NCI-H2171 (cell line): ENCODE results near the gene MRPS18B.
"Not testable (repeated sequence)": the region's sequence is repeated elsewhere in the genome, so short reads cannot be mapped to it uniquely, and the experiment has no call there.

Source experiments
- DNase-seq: peaks from one replicate; lab custom pipeline; 2025; lab: John Stamatoyannopoulos, UW

Gene MRPS18B

GRCh38 chr6:30643656-30644055 lies 26.0 kb downstream of the MRPS18B start:
- DNase-seq = no peak

DNA sequence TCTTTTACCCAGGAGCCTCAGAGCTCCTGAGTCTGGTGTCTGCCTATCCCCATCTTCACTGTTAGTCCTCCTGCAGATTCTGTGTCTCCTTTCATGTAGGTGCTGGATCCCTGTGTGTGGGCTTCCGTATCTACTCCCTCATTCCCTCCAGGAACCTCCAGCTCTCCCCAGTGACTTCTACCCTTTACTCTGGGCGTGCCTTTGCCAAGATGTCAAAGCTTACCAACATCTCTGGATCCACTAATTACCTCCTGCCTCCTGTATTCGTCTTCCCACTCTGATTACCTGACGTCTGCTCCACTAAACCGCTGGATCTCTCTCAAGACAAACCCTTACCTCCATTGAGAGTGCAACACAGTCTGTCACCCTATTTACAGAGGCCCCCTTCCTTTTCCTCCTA lies 27.1 kb downstream of the MRPS18B start:
- DNase-seq = no peak

GRCh38 chr6:30645989-30646388 lies 28.3 kb downstream of the MRPS18B start:
- DNase-seq = no peak

GRCh38 chr6:30646450-30647241 lies 29.0 kb downstream of the MRPS18B start, which contains the start of gene C6orf136:
C6orf136 (plus strand) TSS chr6:30647133; CDS start chr6:30647232, 99 bp downstream.
- DNase-seq = peak; percentile 84

DNA sequence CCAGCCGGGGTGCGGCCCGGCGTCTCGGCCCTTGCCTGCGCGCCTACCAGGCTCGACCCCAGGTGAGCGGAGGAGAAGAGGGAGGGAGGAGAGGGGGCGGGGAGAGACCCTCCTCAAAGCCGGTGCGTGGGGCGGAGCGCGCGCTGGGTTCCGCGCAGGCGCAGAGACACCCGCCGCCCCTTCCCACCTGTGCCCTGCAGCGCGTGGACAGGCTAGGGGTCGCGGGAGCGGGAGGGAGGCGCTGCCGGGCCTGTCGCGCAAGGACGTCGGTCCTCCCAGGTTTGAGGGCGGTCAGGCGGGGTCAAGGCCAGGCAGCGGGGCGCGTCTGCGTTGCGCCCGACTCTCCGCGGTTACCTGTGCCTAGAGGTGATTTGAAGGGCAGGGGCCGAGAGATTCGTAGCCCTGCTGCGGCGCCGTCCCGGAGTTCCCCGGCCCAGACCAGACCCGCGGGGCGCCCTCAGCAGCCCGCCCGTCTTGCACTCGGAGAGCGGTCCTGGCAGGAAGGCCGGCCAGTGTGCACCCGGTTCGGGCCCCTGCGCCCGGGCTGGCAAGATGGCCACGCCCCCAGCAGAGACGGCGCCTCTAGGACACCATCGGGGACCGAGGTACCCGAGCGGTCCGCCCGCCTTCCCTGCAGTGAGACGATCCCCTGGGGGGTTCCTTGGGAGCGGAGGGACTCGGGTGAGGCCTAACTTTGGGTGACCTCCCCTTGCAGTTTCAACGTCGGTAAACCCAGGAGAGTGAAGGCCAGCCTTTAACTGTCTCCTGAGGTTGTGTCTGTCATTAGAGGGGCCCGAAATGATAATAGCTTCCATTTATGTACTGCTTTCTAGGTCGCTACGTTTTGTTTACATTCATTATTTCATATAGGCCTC lies 29.8 kb downstream of the MRPS18B start:
- peak; percentile 84 for DNase-seq

DNA sequence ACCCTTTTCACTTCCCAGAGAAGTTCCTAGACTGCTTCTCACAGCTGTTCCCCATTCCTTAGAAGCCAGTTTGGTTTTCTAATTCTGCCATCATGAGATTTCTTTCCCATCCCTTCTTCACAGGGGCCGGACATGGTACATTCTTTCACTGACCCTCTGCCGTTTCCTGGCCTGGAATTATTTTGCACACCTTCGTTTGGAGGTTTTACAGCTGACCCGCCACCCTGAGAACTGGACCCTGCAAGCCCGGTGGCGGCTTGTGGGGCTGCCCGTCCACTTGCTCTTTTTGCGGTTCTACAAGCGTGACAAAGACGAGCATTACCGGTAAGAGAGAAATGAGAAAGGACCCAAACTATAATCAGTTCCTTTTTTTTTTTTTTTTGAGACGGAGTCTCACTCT lies 33.5 kb downstream of the MRPS18B start:
- no peak for DNase-seq

DNA sequence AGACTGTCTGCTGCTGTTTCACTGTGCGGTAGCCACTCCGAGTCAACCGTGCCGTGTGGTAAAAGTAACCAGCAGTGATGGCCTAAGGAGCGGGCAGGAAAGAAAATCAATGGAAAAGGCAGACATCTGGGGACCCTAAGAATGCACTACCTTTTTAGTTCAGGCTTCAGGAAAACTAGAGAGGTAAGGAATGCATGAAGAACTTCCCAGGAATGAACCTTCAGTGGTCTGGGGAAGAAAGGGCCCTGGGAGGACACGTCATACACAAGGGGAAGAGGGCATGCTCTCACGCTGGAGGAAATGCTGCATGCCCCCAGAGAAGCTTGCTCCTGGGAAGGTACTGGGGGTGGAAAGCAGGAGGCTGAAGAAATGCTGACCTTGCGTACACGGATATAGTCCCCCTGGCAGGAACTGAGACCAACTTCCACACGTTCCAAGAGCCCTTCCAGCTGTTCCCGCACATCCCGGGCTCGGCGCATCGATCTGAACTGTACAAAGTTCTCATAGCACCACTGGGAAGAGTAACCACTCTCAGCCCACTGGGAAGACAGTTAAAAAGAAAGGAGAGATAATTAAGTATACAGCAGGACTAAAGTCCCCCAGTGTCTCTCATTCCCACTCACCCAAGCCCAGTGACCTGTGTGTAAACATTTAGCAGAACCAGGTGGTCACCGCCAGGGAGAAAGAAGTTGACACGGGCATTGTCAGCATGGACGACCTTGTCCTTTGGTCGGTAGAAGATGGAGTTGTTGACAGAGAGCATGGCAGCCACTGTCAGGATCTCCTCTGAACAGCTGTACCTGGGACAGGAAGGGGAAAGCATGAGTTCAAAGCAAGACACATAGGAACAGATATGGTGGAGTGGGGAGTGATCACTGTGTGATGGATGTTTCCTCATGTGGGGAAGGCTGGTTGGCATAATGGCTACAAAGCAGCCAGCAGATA lies 37.4 kb downstream of the MRPS18B start:
- DNase-seq = no peak

DNA sequence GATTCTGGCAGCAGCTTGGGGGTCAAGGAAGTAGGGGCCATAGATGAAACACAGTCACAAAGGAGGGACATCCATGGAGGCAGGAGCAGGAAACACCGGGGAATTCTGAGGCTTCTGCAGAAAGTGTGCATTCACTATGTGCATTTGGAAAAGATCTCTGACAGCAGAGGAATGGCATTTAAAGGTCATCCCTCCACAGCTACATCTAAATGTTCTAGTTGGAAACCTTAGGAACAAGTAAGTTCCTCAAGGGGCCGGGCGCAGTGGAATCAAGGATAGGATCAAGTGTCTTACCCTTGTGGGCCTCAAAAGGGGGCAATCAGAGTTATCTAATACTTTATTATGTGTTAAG lies 38.1 kb downstream of the MRPS18B start:
- DNase-seq = no peak

- DNase-seq = no peak
These were observed 38.9 kb downstream of the MRPS18B start for GRCh38 chr6:30656513-30656912.

GRCh38 chr6:30657454-30657853 lies 39.8 kb downstream of the MRPS18B start:
- DNase-seq = no peak

DNA sequence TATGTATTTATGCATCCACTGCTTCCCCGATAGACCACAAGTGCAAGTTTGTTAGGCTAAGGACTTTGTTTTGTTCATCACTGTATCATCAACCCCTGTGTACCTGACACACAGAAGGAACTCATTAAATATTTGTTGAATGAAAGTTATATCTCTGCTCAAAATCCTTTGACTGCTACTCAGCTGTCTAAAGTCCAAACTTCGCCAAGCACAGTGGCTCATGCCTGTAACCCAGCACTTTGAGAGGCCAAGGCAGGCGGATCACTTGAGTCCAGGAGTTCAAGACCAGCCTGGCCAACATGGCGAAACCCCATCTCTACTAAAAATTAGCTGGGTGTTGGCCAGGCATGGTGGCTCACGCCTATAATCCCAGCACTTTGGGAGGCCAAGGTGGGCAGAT lies 40.3 kb downstream of the MRPS18B start:
- DNase-seq = not testable (repeated sequence)

DNA sequence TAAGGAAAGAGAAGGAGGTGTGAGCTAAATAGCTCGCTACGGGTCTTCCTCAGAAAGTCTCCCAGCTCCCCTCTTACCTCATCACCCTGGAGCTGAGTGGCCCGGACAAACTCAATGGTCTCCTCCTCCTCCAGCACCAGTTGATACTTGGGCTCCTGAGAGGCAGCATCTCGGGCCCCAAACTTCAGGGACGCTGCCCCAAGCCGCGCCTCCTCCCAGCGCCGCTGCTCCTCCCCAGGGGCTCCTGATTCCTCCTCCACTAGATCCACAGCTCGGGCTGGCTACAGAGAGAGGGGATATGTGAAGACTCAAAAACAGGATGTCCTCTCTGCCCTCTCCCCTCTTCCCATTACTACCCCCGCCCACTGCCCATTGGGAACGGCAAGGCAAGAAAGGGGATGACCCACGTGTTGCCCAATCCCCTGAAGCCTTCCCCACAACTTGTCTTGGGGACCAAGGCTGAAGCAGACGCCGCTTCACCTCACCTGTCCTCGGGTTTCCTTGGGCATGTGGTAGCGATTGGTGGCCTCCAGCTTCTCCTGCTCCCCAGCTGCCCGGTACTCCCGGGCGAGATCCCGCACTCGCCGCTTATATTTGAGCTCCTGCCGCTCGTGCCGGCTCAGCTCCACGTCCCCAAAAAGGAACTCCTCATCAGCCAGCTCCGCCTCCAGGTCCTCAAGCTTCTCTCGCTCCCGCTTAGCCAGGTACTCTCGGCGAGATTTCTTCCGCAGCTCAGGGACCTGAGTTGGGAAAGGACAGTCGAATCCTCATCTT lies 47.5 kb downstream of the MRPS18B start:
- DNase-seq = no peak

GRCh38 chr6:30666300-30666699 lies 48.7 kb downstream of the MRPS18B start:
- DNase-seq = not testable (repeated sequence)

DNA sequence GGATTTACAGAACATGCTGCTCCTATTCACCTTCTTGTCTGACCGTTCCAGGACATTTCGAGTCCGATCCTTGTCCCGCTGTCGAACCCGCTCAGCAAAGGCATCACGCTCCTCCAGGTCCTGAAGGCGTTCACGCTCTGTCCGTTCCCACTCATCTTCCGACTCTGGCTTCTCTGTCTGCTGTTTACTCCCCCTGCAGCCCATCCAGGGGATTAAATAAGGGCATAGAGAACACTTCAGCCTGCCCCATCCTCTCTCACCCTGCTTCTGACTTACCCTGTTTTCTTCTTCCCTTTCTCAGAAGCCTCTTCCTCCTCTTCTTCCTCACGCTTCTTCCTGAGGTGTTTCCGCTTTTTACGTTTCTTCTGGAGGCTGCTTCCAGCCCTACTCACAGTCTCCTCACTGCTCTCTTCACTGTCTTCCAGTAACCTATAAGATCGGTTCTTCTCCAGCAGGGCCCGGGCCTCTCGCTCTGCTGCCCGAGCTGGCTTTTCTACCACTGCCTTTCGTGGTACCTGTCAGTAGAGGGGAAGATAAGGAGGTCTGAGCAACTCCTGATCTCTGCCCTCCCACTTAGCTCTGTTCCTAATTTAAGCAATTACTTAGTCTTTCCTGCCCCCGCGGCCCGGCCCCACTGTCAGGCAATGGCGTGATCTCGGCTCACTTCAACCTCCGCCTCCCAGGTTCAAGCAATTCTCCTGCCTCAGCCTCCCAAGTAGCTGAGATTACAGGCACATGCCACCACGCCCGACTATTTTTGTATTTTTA lies 53.3 kb downstream of the MRPS18B start:
- DNase-seq = no peak

GRCh38 chr6:30672445-30673253 lies 55.0 kb downstream of the MRPS18B start, which contains the start of gene DHX16:
DHX16 (minus strand) TSS chr6:30673006; CDS start chr6:30672841, 165 bp downstream.
- peak; percentile 88 for DNase-seq
